Amniotic stem cell (primary cell): ENCODE measurements around the gene CHERP.
"Not testable (repeated sequence)": the region's sequence is repeated elsewhere in the genome, so short reads cannot be mapped to it uniquely, and the experiment has no call there.

Experiments
- DNase-seq: peaks from one replicate; lab custom pipeline; 2025; lab: John Stamatoyannopoulos, UW

The CHERP gene

GRCh38 chr19:16577531-16577985, 35.3 kb upstream of the CHERP start:
- no peak for DNase-seq

DNA sequence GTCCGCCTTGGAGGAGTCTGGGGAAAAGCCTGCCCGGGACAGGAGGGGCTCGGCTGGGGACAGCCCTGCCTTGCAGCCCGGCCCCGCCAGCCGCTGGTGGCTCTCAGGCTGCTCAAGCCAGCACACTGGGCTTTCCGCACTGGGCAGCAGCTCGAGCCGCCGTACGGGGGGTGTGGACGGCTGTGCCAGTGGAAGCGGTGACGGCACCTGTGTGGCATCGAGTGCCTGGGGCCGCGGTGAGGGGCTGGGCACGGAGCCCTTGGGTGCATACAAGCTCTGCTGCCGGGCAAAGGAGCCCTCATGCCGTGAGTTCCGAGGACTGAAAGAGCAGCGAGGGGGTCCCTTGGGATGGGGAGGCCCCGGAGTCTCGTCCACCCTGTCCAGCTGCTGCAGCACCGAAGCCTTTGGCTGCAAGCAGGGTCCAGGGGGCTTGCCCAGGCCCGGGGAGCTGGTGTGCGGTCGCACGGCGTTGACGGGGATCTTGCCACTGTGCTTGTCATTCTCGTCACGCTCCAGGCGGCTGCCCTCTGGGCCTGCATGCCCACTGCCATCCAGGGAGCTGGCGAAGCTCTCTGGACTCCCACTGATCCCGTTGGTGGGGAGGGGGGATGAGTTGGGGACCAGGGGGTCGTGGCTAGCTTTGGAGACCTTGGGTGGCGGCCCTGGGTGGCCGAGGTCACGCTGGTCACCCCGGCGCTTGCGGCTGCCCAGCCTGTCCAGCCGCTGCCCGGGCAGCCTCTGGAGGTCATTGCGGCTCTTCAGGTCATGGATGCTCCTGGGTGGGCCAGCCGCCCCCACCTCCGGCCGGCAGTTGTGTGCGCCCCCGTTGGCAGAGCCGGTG, 34.7 kb upstream of the CHERP start:
- no peak for DNase-seq

GRCh38 chr19:16575861-16576689, 33.8 kb upstream of the CHERP start:
- no peak for DNase-seq

- no peak for DNase-seq
These were observed 33.0 kb upstream of the CHERP start for GRCh38 chr19:16575282-16575681.

DNA sequence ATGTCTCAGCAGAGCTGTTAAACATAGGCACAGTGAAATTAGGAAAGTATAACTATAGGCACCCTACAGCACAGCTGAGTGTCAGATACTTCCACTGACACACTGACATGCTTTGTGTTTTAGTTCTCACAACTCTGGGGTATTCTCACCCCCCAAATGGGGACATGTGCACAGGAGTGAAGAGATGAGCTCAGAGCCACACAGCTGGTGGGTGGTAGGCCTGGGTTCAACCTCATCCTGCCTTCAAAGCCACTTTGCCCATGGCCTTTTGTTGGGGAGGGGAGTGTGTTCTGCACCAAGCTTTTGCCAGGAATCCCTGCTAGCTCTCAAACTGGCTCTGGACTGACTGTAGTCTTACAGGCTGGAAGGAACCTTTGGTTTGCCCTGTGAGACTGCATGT, 31.7 kb upstream of the CHERP start:
- no peak for DNase-seq

GRCh38 chr19:16573296-16573695, 31.1 kb upstream of the CHERP start:
- DNase-seq, result no peak

DNA sequence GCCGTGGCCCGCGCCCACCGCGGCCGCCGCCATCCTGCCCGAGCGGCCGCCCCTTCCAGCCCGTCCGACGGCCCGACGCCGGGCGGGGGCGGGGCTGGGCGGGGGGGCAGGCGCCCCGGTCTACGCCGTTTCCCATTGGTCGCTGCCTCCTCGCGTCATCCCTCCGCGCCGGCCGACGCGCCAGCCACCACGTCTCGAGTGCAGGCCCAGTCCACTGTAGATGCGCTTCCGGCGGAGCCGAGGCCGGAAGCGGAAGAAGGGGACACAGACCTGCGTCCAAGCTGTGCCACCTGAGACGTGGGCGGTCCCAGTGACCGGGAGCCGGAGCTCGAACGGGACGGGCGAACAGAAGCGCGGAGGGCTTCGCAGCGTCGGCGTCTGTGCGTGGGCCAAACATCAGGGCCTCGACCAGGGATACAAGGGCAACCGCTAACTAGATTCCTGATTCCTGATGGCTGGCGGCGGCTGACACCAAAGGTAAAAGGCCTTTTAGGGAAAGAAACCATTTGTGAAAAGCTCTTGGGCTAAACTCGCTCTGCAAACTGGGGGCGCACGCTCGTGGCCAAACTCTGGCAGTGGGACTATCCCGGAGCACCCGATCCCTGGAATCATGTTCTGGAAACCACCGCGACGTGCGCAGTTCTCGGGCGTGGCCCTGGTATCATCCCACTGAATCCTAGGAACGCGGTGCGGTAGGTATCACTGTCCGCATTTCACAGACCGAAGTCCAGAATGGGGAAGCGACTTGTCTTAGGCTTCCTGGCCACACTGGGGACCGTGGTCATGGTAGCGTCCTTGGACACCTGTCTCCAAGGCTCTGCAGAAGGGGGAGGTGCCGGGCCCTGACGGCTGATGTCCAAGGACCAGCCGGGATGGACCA, 30.3 kb upstream of the CHERP start, which contains the start of gene SLC35E1:
Gene SLC35E1 (minus strand): TSS at position 84 of the 880 bp plus-strand sequence. CDS start 51 bp downstream, at position 33.
- DNase-seq, result peak; percentile 90

DNA sequence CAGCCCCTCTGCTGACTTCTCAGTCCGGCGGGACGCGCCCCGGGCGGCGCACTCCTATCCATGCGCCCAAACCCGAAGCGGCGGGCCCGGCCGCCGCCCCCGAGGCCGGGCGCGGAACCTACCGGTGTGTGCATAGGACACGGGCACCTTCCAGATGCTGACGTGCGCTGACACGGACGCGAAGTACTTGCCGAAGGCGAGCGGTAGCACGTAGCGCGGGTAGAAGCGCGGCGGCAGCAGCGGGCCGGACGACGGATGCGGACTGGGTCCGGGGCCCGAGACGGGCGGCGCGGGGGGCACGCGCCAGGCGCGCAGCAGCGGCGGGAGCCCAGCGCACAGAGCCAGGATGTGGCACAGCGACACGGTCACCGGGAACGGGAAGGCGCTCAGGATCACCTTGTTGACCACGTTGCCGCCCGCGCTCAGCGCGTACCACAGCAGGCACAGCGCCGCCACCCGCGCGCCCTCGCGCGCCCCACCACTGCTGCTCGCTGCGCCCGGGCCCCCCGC, 29.6 kb upstream of the CHERP start:
- DNase-seq, result no peak

DNA sequence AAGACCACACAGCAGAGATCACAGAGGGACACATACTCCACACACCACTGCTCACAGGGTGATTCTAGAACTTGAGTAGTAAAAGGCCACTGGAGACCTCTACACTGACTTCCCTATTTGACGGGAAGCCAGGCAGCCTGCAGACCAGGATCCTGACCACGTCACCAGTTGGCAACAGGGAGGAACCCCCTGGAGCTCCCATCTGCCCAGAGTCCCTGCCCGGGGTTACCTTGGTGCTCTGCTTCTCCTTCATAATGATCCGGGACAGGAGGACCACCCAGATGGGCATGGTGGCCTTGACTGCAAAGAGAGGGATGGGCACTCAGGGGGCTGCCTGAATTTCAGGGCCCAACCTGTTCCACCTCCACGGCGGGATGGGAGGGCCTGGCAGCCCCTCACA, 29.0 kb upstream of the CHERP start:
- no peak for DNase-seq

- no peak for DNase-seq
These were observed 27.5 kb upstream of the CHERP start for GRCh38 chr19:16569609-16570320.

DNA sequence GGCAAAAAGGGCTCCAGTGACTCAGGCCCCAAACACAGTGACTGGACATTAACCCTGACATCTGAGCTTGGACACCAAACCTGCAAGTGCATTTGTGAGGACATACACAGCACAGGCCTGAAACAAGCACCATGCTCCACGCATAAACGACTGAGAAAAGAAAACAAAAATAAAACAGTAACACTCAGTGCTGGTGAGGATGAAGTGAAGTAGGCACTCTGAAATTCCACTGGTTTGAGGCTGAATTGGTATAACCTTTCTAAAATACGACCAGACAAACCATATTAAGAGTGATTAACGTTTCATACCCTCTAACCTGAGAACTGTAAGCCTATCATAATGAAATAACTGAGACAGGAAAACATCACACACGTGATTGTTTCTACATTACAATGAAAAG, 24.5 kb upstream of the CHERP start:
- no peak for DNase-seq

- DNase-seq, result no peak
These were observed 23.9 kb upstream of the CHERP start for GRCh38 chr19:16566161-16566560.

DNA sequence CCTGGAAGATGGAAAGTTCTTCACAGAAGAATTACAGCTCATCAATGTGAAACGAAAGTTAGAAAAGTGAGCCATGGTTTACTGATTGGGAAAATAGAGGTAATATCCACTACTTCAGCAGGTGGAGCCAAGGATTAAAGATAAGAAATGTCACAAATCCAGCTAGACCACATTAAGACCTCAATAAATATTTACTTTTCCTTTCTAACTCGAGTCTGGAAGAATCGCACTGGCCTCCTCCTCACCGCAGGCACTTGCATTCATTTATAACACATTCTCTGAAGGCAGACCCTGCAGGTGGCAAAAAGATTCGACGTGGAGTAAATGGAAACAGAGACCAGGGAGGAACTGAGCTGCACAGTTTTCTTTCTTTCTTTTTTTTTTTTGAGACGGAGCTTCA, 22.6 kb upstream of the CHERP start:
- no peak for DNase-seq

- no peak for DNase-seq
These were observed 20.4 kb upstream of the CHERP start for GRCh38 chr19:16562608-16563025.

DNA sequence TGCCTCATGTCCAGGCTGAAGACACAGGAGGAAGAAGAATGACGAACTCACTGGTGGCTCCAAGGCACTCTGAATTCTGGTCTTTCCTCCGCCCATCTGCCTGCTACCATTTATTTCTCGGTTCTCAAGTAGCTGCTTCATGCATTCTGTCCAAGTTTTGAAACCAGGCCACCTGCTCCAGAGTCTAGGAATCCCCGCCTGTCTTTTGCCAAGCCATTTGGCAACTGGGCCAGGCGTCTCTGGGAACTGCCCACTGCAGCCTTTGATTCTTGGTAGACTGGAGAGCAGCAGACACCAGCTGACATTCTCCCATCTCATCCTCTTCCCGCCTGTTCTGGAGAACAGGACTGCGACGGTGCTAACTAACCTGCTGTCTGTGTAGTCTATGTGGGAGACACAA, 19.1 kb upstream of the CHERP start:
- DNase-seq, result no peak

DNA sequence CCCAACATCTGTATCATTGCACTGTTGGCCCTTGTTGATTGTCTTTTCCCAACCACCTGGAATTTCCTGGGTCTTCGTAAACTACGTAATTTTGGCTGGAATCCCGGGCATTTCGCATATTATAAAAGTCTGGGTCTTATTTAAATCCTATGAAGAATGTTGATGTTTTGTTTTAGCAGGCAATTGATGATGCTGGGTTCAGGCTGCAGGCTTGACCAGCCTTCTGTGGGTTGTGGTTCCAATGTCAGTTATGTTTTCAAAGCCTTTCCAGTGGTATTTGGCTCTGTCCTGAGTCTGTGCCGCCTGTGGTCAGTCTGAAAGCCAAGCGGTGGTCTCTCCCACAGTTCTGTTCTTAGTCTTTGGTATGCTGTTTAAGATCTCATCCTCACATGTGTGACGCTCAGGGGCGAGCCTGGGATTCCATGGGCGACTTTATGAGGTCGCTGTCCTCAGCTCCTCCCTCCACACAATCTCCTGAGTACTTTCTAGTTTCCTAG, 17.6 kb upstream of the CHERP start:
- no peak for DNase-seq

DNA sequence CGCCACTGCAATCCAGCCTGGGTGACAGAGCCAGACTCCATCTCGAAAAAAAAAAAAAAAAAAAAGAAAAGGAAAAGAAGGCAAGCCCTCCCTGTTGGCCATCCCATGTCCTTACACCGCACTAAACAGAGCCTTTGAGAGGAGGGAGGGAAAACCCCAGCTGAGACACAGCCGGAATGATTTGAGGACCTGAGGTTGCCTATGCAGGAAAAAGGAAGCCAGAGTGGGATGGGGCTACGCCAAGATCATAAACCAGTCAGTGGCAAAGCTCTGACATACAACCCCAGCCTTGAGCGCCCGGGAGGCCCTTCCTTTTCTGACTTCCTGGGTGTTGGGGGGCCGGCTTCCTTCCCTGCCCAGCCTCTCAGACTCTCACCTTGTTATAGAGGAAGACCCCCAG, 12.5 kb upstream of the CHERP start:
- DNase-seq, result no peak

DNA sequence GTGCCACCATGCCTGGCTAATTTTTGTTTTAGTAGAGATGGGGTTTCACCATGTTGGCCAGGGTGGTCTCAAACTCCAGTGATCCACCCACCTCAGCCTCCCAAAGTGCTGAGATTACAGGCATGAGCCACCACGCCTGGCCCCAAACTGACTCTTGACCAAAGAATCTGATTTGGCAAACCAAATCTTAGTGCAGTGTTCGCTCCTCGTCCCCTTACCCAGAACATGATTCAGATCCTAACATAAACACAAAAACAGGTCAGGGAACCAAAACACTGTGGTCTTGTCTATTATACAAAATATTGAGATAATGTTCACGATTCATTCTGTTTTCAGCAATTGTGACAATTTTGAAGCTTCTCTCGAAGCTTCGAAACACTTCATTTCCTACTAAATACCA, 9.7 kb upstream of the CHERP start:
- not testable (repeated sequence) for DNase-seq

GRCh38 chr19:16548956-16549355, 6.7 kb upstream of the CHERP start:
- no peak for DNase-seq

DNA sequence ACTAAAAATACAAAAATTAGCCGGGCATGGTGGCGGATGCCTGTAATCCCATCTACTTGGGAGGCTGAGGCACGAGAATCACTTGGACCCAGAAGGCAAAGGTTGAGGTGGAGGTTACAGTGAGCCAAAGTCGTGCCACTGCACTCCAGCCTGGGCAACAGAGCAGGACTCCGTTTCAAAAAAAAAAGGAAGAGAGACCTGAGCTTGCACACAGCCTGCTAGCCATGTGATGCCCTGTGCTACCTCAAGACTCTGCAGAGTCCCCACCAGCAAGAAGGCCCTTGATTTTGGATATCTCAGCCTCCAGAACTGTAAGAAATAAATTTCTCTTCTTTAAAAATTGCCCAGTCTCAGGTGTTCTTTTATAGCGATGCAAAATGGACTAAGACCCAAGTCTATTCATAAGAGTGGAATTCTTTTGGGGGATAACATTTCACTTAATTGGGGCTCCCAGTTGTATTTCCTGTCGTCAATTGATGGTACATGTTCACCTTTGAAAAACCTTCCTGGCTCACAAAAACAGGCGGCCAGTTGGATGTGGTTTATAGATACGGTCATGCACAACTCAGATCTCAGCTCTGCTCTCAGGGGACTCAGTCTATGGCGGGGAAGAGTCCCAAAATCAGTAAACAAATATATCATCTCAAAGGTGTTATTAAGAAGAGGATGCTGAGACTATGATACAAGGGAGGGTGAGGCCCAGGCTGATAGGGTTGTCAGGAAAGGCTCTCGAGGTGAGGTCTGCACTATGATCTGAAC, 2.4 kb upstream of the CHERP start:
- DNase-seq, result no peak
